Osteocyte (in vitro differentiated cells): ENCODE results near the gene PPP1R3D. TPM values are rescaled to one million over a fixed set of nuclear protein-coding genes. Genes with fewer than 3 reads are reported as not detected.

Experiments used
- DNase-seq: peaks from one replicate; pipeline ENCODE4 v3.0.0; 2021; ENCODE audit warnings: mixed read lengths; ENCODE audit not compliant: unreplicated experiment; ENCODE audit errors: extremely low spot score
- H3K27ac Mint-ChIP-seq: one replicate; pipeline ENCODE4 v1.8.0; 2021; ENCODE audit warnings: mild to moderate bottlenecking, mixed read lengths; ENCODE audit not compliant: unreplicated experiment
- H3K27me3 Mint-ChIP-seq: one replicate; pipeline ENCODE4 v1.8.0; 2021; ENCODE audit warnings: mixed read lengths; ENCODE audit not compliant: unreplicated experiment
- H3K36me3 Mint-ChIP-seq: one replicate; pipeline ENCODE4 v1.8.0; 2021; ENCODE audit warnings: mixed read lengths; ENCODE audit not compliant: unreplicated experiment
- H3K4me1 Mint-ChIP-seq: one replicate; pipeline ENCODE4 v1.8.0; 2021; ENCODE audit warnings: mixed read lengths; ENCODE audit not compliant: unreplicated experiment
- H3K4me3 Mint-ChIP-seq: one replicate; pipeline ENCODE4 v1.8.0; 2021; ENCODE audit warnings: mild to moderate bottlenecking, moderate library complexity, mixed read lengths; ENCODE audit not compliant: unreplicated experiment
- H3K9me3 Mint-ChIP-seq: one replicate; pipeline ENCODE4 v1.8.0; 2021; ENCODE audit warnings: mixed read lengths; ENCODE audit not compliant: unreplicated experiment
- CTCF ChIP-seq: fragments of 200-600 bp; sonication (generic); IDR thresholded peaks from 2 replicates; pipeline ENCODE4 v1.5.0; 2021; ENCODE audit warnings: antibody characterized with exemption, mild to moderate bottlenecking, moderate library complexity
- total RNA-seq: library from RNA; stranded (reverse); gene quantifications from 2 replicates; pipeline ENCODE4 v1.2.1, GENCODE V29; 2021

The PPP1R3D gene
- total RNA-seq, 1 donor from 2014 or later: 7.3 TPM

GRCh38 chr20:59971428-59971827 lies 31.3 kb upstream of the PPP1R3D start:
- no peak for TF ChIP-seq CTCF
- Mint-ChIP-seq H3K9me3 (no peaks in the 10 kb centered on the region), H3K4me1 (peaks cover under 1% of the 10 kb centered on the region), H3K27me3 (peaks cover 9% of the 10 kb centered on the region), H3K27ac (no peak overlapping the region), H3K4me3 (no peak overlapping the region), H3K36me3 (no peaks in the 10 kb centered on the region)
- DNase-seq: no peak

DNA sequence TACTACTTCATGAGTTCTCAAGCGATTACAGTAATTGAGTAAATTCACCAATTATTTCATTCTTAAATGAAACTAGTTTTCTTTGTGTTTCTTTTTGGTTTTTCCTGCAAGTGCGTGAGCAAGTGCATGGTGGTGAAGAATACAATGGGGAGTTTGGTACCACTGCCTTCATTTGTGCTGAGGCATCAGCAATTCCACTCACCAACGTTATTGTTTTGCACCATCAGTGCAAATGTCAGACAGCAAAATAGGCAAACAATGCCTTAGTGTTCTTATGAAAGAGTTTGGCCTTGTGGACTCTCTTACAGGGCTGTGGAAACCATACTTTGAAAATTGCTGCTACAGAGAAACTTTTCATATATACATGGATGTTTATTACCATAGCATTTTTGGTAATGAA lies 26.3 kb upstream of the PPP1R3D start:
- Mint-ChIP-seq H3K9me3 (no peaks in the 10 kb centered on the region), H3K4me1 (peaks cover 4% of the 10 kb centered on the region), H3K27ac (no peak overlapping the region), H3K4me3 (no peak overlapping the region), H3K27me3 (peaks cover 14% of the 10 kb centered on the region), H3K36me3 (no peaks in the 10 kb centered on the region)
- no peak for TF ChIP-seq CTCF
- no peak for DNase-seq

GRCh38 chr20:59962155-59962554 lies 22.1 kb upstream of the PPP1R3D start:
- Mint-ChIP-seq H3K4me3 (no peak overlapping the region), H3K27ac (no peak overlapping the region), H3K36me3 (no peaks in the 10 kb centered on the region), H3K4me1 (peaks cover 4% of the 10 kb centered on the region), H3K27me3 (peaks cover 21% of the 10 kb centered on the region), H3K9me3 (no peaks in the 10 kb centered on the region)
- no peak for DNase-seq
- TF ChIP-seq CTCF: no peak

GRCh38 chr20:59961423-59961822 lies 21.3 kb upstream of the PPP1R3D start:
- peaks cover 4% of the 10 kb centered on the region for H3K4me1 Mint-ChIP-seq
- no peak overlapping the region for H3K4me3 Mint-ChIP-seq
- H3K27me3 Mint-ChIP-seq: peaks cover 21% of the 10 kb centered on the region
- TF ChIP-seq CTCF: no peak
- no peaks in the 10 kb centered on the region for H3K36me3 Mint-ChIP-seq
- no peaks in the 10 kb centered on the region for H3K9me3 Mint-ChIP-seq
- H3K27ac Mint-ChIP-seq: no peak overlapping the region
- DNase-seq: no peak

DNA sequence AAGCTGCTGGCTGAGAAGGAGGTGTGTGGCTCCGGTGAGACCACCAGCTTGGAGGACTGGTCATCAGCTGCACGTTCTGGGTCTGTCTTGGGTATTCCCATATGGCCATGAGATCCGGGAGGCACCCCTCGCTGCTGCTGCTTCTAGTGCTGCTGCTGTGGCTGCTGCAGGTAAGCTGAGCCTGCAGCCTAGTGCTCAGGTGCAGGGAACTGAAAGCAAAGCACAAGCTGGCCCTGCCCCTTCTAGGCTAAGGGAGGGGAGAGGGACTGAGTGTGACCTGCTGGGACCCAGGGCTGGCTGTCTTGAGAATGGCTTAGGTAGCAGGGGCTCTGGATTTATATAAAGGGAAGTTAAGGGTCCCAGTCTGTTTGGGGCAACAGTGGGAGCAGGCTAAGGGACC lies 18.5 kb upstream of the PPP1R3D start:
- no peak overlapping the region for H3K27ac Mint-ChIP-seq
- no peaks in the 10 kb centered on the region for H3K4me1 Mint-ChIP-seq
- H3K36me3 Mint-ChIP-seq: no peaks in the 10 kb centered on the region
- TF ChIP-seq CTCF: no peak
- DNase-seq: no peak
- no peak overlapping the region for H3K4me3 Mint-ChIP-seq
- no peaks in the 10 kb centered on the region for H3K9me3 Mint-ChIP-seq
- peaks cover 17% of the 10 kb centered on the region for H3K27me3 Mint-ChIP-seq
